AG04449 (cell line): Measurements from ENCODE around the gene SHH.

Source experiments
- CTCF ChIA-PET: fragments of 350-600 bp; formaldehyde crosslinking; extraction: SDS; loops from one replicate; lab custom pipeline; 2021; ENCODE audit warnings: antibody characterized with exemption; lab: Yijun Ruan, JAX
- POLR2A ChIA-PET: fragments of 400-600, 350-600 bp; formaldehyde crosslinking; extraction: SDS; loops from one replicate; lab custom pipeline; 2020; ENCODE audit warnings: antibody characterized with exemption, inconsistent platforms; lab: Yijun Ruan, JAX
- DNase-seq: peaks from one replicate; pipeline ENCODE4 v3.0.0-alpha.2; 2010; ENCODE audit warnings: low read depth, low spot score
- H3K4me3 ChIP-seq: 2 replicates; pipeline ENCODE4 v1.5.1; 2011; ENCODE audit warnings: low read depth, mild to moderate bottlenecking, control low read depth, low read length
- CTCF ChIP-seq: IDR thresholded peaks from one replicate; pipeline ENCODE4 v1.5.1; 2011; ENCODE audit warnings: mild to moderate bottlenecking, moderate library complexity, low read length, control low read depth, inconsistent platforms; ENCODE audit not compliant: insufficient read depth; ENCODE audit errors: missing control alignments

SHH gene

GRCh38 chr7:155811560-155811894 lies 736 bp downstream of the SHH start:
- no peak overlapping the region for H3K4me3 ChIP-seq
- ChIA-PET CTCF (interaction anchor here (0.7 to 1.8 kb wide), 2 partner anchors 1005 to 1013 kb away, joined by 3 to 8 read pairs; no protein-coding TSS in a partner anchor), POLR2A (interaction anchor here (0.6 kb wide), 1 partner anchor 793 kb away, joined by 3 read pairs; no protein-coding TSS in a partner anchor)
- DNase-seq = no peak
- no peak for TF ChIP-seq CTCF

- POLR2A ChIA-PET = no interaction called here
- CTCF ChIA-PET = interaction anchor here (0.7 to 1.8 kb wide), 2 partner anchors 1006 to 1013 kb away, joined by 3 to 8 read pairs; no protein-coding TSS in a partner anchor
- no peak for TF ChIP-seq CTCF
- H3K4me3 ChIP-seq = no peak overlapping the region
- DNase-seq = no peak
These were observed 1.3 kb downstream of the SHH start for GRCh38 chr7:155810770-155811559.

- no peak for DNase-seq
- POLR2A ChIA-PET = no interaction called here
- CTCF ChIA-PET = interaction anchor here (1.8 kb wide), 1 partner anchor 1007 kb away, joined by 8 read pairs; no protein-coding TSS in a partner anchor
- TF ChIP-seq CTCF = no peak
- H3K4me3 ChIP-seq = no peak overlapping the region
These were observed 2.1 kb downstream of the SHH start for GRCh38 chr7:155809947-155810769.

GRCh38 chr7:155809332-155809946 lies 2.8 kb downstream of the SHH start:
- ChIA-PET POLR2A (no interaction called here), CTCF (interaction anchor here (1.1 to 1.8 kb wide), 2 partner anchors 10 to 1007 kb away, joined by 3 to 8 read pairs; no protein-coding TSS in a partner anchor)
- TF ChIP-seq CTCF = no peak
- DNase-seq = no peak
- no peak overlapping the region for H3K4me3 ChIP-seq

- ChIA-PET POLR2A (no interaction called here), CTCF (interaction anchor here (1.1 kb wide), 2 partner anchors 10 to 1007 kb away, joined by 3 read pairs; no protein-coding TSS in a partner anchor)
- no peak overlapping the region for H3K4me3 ChIP-seq
These were observed 3.5 kb downstream of the SHH start for GRCh38 chr7:155808549-155809331.

More at GRCh38 chr7:155808549-155809331, 3.5 kb downstream of the SHH start:
- no peak for DNase-seq
- no peak for TF ChIP-seq CTCF
